HG03039 (cell line): ENCODE data around the gene RNU7-1.

Source experiments
- ATAC-seq: cut with Tn5 transposase; IDR thresholded peaks from one replicate; pipeline ENCODE4 v1.9.1; 2021; ENCODE audit warnings: mild to moderate bottlenecking, moderate library complexity; ENCODE audit not compliant: unreplicated experiment

Gene RNU7-1

DNA sequence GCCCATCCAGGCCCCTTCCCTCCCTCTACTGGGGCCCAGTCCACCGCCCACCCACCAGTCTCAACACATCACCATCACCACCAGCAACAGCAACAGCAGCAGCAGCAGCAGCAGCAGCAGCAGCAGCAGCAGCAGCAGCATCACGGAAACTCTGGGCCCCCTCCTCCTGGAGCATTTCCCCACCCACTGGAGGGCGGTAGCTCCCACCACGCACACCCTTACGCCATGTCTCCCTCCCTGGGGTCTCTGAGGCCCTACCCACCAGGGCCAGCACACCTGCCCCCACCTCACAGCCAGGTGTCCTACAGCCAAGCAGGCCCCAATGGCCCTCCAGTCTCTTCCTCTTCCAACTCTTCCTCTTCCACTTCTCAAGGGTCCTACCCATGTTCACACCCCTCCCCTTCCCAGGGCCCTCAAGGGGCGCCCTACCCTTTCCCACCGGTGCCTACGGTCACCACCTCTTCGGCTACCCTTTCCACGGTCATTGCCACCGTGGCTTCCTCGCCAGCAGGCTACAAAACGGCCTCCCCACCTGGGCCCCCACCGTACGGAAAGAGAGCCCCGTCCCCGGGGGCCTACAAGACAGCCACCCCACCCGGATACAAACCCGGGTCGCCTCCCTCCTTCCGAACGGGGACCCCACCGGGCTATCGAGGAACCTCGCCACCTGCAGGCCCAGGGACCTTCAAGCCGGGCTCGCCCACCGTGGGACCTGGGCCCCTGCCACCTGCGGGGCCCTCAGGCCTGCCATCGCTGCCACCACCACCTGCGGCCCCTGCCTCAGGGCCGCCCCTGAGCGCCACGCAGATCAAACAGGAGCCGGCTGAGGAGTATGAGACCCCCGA is 6.8 kb upstream of the RNU7-1 start:
- no peak for ATAC-seq

DNA sequence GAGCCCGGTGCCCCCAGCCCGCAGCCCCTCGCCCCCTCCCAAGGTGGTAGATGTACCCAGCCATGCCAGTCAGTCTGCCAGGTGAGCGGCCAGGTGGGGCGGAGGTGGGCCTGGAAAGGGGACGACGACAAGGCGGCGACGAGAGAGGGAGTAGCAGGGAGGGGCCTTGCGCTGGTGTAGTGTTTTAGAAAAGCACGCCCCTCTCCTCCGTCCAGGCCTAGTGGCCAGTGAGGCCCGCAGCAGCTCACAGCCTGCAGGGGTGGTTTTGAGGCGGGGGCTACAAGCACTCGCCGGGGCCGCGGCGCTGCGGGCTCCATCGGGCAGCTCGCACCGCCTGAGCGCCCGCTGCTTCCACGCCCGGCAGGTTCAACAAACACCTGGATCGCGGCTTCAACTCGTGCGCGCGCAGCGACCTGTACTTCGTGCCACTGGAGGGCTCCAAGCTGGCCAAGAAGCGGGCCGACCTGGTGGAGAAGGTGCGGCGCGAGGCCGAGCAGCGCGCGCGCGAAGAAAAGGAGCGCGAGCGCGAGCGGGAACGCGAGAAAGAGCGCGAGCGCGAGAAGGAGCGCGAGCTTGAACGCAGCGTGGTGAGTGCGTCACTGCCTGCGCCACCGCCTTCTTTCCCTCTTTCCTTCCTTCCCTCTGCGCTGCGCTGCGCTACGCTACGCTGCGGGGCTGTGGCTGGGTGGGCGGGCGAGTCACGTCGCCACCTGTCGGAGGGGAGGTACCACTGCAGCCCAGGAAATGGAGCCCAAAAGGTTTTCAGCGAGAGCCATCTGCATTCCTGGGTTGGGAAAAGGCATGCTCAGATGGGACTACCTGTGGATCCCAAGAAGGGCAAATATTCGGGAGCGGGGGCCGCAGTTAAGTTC is 5.9 kb upstream of the RNU7-1 start:
- peak; percentile 88 for ATAC-seq

DNA sequence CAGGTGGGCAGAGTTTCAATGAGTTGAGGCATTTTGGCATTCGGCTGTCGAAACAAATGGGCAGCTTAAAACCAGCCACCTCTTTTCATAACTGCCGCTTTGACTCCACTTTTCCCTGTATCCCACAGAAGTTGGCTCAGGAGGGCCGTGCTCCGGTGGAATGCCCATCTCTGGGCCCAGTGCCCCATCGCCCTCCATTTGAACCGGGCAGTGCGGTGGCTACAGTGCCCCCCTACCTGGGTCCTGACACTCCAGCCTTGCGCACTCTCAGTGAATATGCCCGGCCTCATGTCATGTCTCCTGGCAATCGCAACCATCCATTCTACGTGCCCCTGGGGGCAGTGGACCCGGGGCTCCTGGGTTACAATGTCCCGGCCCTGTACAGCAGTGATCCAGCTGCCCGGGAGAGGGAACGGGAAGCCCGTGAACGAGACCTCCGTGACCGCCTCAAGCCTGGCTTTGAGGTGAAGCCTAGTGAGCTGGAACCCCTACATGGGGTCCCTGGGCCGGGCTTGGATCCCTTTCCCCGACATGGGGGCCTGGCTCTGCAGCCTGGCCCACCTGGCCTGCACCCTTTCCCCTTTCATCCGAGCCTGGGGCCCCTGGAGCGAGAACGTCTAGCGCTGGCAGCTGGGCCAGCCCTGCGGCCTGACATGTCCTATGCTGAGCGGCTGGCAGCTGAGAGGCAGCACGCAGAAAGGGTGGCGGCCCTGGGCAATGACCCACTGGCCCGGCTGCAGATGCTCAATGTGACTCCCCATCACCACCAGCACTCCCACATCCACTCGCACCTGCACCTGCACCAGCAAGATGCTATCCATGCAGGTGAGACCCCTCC is 5.0 kb upstream of the RNU7-1 start:
- no peak for ATAC-seq

DNA sequence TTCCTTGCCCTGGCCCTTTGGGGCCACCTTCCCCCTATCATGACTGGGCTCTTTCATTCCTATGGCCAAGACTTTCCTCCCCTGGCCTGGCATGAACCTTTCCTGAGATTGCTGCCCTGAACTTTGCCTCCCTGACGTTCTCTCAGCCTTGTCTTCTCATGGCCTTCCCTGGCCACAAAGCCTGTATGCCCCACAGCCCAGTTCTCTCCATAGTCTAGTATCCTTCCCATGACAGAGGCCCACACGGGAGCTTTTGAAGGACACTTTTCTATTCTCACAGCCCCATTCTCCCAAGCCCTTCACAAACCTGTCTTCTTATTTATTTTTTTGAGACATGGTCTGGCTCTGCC is 4.5 kb upstream of the RNU7-1 start:
- no peak for ATAC-seq

DNA sequence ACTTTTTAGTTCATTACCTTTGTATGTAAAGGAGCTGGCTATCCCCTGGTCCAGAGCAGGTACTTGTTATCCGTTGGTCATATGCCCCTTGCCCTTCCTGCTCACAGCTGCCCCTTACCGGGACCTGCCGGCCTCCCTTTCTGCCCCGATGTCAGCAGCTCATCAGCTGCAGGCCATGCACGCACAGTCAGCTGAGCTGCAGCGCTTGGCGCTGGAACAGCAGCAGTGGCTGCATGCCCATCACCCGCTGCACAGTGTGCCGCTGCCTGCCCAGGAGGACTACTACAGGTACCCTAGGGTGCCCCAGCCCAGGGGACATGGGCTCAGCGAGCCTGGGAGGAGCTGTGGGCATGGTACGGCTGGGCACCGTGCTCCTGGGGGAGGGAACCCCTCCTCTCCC is 2.3 kb upstream of the RNU7-1 start:
- no peak for ATAC-seq

DNA sequence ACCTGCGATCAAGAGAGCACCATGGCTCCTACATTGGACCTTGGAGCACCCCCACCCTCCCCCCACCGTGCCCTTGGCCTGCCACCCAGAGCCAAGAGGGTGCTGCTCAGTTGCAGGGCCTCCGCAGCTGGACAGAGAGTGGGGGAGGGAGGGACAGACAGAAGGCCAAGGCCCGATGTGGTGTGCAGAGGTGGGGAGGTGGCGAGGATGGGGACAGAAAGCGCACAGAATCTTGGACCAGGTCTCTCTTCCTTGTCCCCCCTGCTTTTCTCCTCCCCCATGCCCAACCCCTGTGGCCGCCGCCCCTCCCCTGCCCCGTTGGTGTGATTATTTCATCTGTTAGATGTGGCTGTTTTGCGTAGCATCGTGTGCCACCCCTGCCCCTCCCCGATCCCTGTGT is 1.8 kb upstream of the RNU7-1 start:
- no peak for ATAC-seq

DNA sequence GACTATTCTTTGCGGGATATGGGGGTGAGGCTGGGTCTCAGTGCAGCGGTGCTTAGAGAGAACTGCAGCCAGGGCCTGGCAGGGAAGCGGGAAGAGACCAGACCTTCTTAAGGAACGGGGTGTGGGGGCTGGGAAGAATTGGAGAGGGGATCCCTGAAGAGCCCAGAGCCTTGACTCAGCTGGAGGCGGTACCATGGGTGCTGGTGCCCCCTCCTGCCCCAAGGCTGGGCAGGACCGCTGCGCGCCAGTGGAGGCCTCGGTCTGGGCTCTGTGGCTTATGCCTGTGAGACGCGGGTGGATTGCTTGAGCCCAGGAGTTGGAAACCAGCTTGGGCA is 1.3 kb upstream of the RNU7-1 start:
- ATAC-seq: no peak

DNA sequence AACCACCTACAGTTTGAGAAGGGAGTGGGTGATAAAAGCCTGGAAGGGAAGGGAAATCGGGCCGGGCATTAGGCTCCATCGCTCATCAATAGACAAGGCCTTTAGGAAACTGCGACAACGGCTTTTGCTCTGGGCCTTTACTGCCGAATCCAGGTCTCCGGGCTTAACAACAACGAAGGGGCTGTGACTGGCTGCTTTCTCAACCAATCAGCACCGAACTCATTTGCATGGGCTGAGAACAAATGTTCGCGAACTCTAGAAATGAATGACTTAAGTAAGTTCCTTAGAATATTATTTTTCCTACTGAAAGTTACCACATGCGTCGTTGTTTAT is 261 bp upstream of the RNU7-1 start:
- peak; percentile 33 for ATAC-seq

DNA sequence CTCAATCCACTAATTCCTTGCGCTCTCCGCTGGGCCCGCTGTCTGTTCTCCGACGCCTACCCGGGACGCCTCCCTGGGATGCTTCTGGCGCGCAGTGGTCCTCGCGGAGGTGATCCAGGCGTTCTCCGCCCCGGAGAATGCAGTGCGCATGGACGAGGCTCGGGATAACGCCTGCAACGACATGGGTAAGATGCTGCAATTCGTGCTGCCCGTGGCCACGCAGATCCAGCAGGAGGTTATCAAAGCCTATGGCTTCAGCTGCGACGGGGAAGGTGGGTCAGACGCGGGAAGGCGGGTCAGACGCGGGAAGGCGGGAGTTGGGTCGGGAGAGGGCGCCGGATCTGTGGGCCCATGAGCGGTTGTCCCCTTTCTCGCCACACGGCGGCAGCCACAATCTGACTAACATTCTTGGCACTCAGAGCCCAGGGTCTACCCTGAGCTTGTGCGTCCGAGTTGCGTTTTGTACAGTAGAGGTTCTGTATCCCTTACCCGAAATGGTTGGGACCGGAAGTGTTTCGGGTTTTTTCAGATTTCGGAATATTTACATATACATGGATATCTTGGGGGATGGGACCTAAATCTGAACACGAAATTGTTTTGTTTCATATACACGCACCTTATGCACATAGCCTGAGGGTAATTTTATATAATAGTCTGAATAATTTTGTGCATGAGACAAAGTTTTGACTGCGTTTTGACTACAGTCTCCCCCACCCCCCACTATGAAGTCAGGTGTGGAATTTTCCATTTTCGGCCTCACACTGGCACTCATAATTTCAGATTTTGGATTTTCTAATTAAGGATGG is 968 bp downstream of the RNU7-1 start:
- ATAC-seq: peak; percentile 32

DNA sequence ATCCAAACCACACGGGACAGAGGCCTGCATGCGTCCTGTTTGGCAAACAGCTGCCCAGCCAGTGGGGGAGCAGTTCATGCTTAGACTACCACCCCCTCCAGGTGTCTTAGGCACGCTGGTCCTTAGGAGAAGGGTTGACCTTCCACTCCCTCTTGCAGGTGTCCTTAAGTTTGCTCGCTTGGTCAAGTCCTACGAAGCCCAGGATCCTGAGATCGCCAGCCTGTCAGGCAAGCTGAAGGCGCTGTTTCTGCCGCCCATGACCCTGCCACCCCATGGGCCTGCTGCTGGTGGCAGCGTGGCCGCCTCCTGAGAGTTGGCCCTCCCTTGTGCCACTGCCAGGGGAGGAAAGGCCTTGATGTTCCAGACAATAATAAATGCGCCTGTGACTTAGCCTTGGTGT is 2.0 kb downstream of the RNU7-1 start:
- ATAC-seq: no peak

DNA sequence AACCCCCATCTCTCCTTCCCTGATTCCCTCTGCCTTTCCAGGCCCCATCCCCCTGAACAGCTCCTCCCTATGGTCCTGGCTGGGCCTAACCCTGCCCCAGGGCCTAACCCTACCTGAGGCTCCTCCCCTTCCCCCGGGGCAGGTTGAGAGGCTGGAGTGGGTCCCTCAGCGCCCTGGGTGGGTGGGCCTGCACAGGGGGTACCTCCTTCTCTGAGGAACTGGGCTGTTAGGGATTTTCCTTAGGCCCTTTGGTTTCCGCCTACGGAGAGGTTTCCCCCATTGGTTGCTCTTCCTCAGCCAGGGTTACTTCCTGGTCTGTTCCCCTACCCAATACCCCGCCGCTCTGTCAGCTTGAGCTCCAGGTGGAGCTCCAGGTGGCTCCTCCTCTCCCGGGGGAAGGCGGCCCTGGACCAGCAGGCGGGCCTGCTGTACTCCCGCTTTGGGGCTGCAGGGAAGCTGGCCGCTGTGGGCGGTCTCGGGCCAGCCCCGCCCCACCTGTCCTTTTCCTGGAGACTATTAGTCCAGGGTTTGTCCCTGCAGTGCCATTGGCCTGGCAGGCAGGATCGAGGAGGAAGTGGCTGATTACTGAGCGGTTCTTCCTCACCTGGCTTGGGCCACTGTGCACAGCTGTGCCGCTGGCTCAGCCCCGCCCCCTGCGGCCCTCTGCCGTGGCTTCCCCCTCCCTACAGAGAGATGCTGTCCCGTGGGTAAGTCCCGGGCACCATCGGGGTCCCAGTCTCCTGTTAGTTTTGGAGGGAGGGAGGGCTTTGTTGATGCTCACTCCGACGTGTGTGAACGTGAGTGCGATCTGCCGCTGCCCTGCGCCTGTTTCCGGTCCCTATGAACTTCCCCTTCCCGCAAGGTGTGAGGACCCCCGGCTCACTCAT is 2.7 kb downstream of the RNU7-1 start:
- ATAC-seq: no peak

DNA sequence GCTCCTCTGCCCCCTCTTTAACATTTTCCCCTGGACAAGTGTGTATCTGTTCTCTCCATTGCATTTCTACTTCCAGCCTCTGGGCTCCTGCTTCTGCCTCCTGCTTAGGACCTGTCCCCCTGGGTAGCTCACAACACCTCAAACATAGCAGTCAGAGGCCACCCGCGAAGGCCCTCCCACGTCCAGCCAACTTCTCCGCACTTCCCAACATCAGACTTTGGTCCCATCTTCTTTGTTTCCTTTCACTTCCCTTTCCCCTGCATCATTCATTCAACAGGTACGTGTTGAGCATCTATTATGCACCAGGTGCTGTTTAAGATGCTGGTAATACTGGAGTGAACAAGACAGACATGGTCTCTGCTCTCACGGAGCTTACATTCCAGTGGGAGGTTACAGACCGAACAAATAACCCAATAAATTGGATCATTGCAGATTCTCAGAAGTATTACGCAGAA is 3.3 kb downstream of the RNU7-1 start:
- ATAC-seq: no peak

DNA sequence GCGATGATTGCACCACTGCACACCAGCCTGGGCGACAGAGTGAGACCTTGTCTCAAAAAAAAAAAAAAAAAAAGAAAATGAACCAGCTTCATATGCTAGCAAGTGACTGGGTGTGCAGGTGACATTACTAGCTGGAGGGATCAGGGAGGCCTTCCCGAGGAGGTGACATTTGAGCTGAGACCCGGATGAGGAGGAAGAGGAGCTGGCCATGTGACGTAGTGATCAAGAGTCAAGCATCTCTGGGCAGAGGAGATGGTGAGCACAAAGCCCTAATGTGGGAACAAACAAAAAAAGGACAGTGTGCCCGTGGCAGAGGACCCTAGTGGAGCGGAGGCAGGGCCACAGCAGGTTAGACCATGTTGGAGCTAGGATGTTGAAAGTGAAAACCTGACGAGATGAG is 4.0 kb downstream of the RNU7-1 start:
- no peak for ATAC-seq

DNA sequence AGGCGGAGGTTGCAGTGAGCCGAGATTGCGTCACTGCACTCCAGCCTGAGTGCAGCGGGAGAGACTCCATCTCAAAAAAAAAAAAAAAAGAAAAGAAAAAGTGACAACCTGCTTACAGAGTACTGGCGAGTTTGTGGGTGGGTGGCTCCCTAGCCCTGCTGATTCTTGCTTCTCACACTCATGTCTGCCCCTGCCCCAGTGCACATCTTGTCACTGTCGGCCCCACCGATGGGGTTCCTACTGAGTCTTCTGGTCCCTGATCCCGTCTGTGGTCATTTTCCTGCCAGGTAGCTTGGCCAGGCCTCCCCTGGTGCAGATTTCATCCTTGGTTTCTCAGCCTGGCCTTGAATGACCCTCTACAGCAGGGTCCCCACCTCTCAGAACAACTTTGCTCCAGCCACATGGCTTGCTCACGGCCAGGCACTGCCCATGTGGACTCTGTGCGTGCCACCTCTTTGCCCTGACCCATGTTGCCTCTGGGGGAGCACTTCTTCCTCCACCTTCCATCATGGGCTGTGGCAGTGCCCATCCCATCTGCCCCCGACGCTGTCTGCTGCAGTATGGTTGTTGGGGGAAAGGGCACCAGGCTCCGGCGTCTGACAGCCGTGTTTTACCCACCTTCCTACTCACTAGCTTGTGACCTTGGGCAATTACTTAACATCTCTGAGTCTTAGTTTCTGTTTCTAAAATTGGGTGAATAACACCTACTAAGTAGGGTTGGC is 5.4 kb downstream of the RNU7-1 start:
- ATAC-seq: no peak

DNA sequence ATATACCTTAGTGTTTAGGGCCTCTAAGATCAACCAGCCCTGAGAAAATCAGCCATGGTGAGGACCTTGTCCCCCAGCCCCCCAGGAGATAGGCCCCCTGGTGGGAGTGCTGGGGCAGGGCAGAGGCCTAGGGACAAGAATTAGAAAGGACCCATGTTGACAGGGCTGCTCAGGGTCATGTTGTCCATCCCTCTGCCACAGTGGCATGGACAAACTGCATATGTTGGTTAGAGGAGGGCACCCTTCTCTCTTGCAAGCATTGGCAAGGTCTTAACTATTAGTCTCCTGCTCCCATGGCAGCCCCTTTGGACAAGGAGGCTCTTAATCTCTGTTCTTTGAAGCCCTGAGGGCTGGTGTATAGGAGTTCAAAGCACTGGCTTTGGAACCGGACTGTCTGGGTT is 6.8 kb downstream of the RNU7-1 start:
- no peak for ATAC-seq

DNA sequence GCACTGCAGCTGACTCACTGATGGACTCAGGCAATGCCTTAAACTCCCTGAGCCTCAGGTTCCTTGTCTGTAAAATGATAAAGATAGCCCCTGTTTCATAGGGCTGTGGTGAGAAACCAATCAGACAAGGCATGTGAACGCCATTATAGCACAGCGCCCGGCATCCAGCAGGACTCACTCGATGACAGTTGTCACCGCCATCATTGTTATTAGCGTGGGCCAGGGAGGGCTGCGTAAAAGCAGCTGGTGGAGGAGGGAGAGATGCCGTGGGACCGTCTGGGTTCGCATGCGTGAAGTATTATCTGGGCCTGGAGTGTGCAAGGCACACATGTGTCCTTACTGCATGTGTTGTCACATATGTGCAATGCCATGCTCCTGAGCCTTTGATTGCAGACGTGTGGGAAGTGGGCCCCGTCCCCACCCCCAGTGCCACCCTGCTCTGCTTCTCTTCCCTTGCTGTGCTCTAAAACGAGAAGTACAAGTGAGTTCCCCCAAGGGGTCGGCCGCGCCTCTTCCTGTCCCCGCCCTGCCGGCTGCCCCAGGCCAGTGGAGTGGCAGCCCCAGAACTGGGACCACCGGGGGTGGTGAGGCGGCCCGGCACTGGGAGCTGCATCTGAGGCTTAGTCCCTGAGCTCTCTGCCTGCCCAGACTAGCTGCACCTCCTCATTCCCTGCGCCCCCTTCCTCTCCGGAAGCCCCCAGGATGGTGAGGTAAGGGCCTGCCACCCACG is 7.4 kb downstream of the RNU7-1 start, which contains the start of gene PTPN6:
PTPN6 (plus strand) TSS at position 546 of the 730 bp plus-strand sequence; CDS start at position 703, 157 bp downstream.
- no peak for ATAC-seq

DNA sequence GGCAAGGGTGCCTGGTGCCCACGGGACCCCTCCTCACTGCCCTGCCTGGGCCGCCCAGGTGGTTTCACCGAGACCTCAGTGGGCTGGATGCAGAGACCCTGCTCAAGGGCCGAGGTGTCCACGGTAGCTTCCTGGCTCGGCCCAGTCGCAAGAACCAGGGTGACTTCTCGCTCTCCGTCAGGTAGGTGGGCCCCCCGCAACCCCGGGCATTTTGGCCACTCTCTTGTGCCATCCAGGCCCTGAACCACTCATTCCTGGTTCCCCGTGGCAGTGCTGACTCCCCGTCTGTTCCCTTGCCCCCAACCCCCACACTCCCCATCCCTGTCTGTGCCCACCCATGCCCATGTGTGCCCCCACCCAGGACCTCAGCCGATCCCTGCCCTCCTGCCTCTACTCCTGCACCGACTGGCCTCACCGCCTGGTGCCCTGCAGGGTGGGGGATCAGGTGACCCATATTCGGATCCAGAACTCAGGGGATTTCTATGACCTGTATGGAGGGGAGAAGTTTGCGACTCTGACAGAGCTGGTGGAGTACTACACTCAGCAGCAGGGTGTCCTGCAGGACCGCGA is 8.0 kb downstream of the RNU7-1 start:
- ATAC-seq: no peak
